Caco-2 (cell line): Measurements from ENCODE around the gene BCOR. TPM values are rescaled to one million over a fixed set of nuclear protein-coding genes. Genes with fewer than 3 reads are reported as not detected.

Source experiments
- BruUV-seq: library from RNA; stranded (reverse); fragments of 400-500 nt; replicated peaks from 2 replicates; lab custom pipeline; 2021; lab: Mats Ljungman, UMichigan
- CTCF ChIA-PET: fragments of 300-600 bp; sonication (Branson Sonifier 250); formaldehyde crosslinking; loops from one replicate; lab custom pipeline; 2022; ENCODE audit warnings: antibody characterized with exemption; lab: Charles Lee
- POLR2A ChIA-PET: fragments of 300-600 bp; sonication (Branson Sonifier 250); formaldehyde crosslinking; loops from one replicate; lab custom pipeline; 2022; ENCODE audit warnings: antibody characterized with exemption; lab: Charles Lee
- DNase-seq, 2 experiments: peaks; one replicate each; pipeline versions ENCODE4 v3.0.0 to v3.0.0-alpha.2; 2020 to 2022
- H3K27me3 ChIP-seq: replicated peaks from 2 replicates; pipeline ENCODE4 v1.6.0; 2011; ENCODE audit warnings: low read length; ENCODE audit not compliant: control insufficient read depth, insufficient read depth
- H3K36me3 ChIP-seq: 2 replicates; pipeline ENCODE4 v1.5.1; 2011; ENCODE audit warnings: low read length; ENCODE audit not compliant: control insufficient read depth, insufficient read depth
- H3K4me1 ChIP-seq: fragments of 250-450 bp; sonication (Bioruptor Pico); 2 replicates; pipeline ENCODE4 v1.5.1; 2020; ENCODE audit warnings: mild to moderate bottlenecking
- H3K4me3 ChIP-seq: 2 replicates; pipeline ENCODE4 v1.5.1; 2011; ENCODE audit warnings: low read depth, mild to moderate bottlenecking, control low read depth, low read length
- H3K9me3 ChIP-seq: fragments of 250-450 bp; sonication (Bioruptor Pico); 2 replicates; pipeline ENCODE4 v1.5.1; 2020; ENCODE audit warnings: mild to moderate bottlenecking, moderate library complexity
- H3K27ac Mint-ChIP-seq: one replicate; pipeline ENCODE4 v1.8.0; 2022; ENCODE audit warnings: mixed read lengths; ENCODE audit not compliant: unreplicated experiment
- H3K27me3 Mint-ChIP-seq: one replicate; pipeline ENCODE4 v1.8.0; 2022; ENCODE audit warnings: mixed read lengths; ENCODE audit not compliant: insufficient read depth, unreplicated experiment
- H3K36me3 Mint-ChIP-seq: one replicate; pipeline ENCODE4 v1.8.0; 2022; ENCODE audit warnings: mild to moderate bottlenecking, mixed read lengths; ENCODE audit not compliant: insufficient read depth, unreplicated experiment
- H3K4me1 Mint-ChIP-seq: one replicate; pipeline ENCODE4 v1.8.0; 2022; ENCODE audit warnings: low read depth, mixed read lengths; ENCODE audit not compliant: unreplicated experiment
- H3K4me3 Mint-ChIP-seq: one replicate; pipeline ENCODE4 v1.8.0; 2022; ENCODE audit warnings: mild to moderate bottlenecking, moderate library complexity, mixed read lengths; ENCODE audit not compliant: unreplicated experiment
- H3K9me3 Mint-ChIP-seq: one replicate; pipeline ENCODE4 v1.8.0; 2022; ENCODE audit warnings: mixed read lengths; ENCODE audit not compliant: unreplicated experiment
- CTCF ChIP-seq, 2 experiments: fragments of 200-600 bp in 1 of 2; IDR thresholded peaks; 1 replicate in 1 of 2; 2 replicates in 1 of 2; pipeline versions ENCODE4 v1.5.1 to v1.8.0; 2011 to 2022; ENCODE audit warnings: antibody characterized with exemption in 1 of 2, control low read depth in 1 of 2, inconsistent platforms in 1 of 2, low read depth in 1 of 2, low read length in 1 of 2, mild to moderate bottlenecking in 1 of 2, moderate library complexity in 1 of 2; ENCODE audit not compliant: insufficient read depth in 1 of 2, severe bottlenecking in 1 of 2, unreplicated experiment in 1 of 2
- intact Hi-C: fragments of 100-400 bp; cut with micrococcal nuclease; formaldehyde crosslinking; loops from one replicate; pipeline ENCODE4 v1.10.0; 2022; ENCODE audit not compliant: unreplicated experiment
- total RNA-seq: library from RNA; stranded (reverse); gene quantifications from 2 replicates; pipeline ENCODE4 v1.2.3, GENCODE V29; 2022

Gene BCOR
- total RNA-seq, 1 experiment from 2014 or later: 16.2 TPM

- Histone ChIP-seq H3K36me3 (no peaks in the 10 kb centered on the region), H3K9me3 (no peaks in the 10 kb centered on the region), H3K4me3 (no peak overlapping the region), H3K4me1 (no peaks in the 10 kb centered on the region), H3K27me3 (no peaks in the 10 kb centered on the region)
- no TSS peak for BruUV-seq
- no peak overlapping the region for H3K27ac Mint-ChIP-seq
- intact Hi-C loops: no loop called here
- POLR2A ChIA-PET: no interaction called here
- H3K4me3 Mint-ChIP-seq: no peak overlapping the region
- TF ChIP-seq CTCF (IDR thresholded peaks at IDR 0.05; ENCODE audit: insufficient read depth in 1 of 2, low read depth in 1 of 2, low read length in 1 of 2, severe bottlenecking in 1 of 2, unreplicated experiment in 1 of 2): no peak
- no peaks in the 10 kb centered on the region for H3K36me3 Mint-ChIP-seq
- H3K4me1 Mint-ChIP-seq: peaks cover 6% of the 10 kb centered on the region
- CTCF ChIA-PET: no interaction called here
- no peaks in the 10 kb centered on the region for H3K27me3 Mint-ChIP-seq
- no peaks in the 10 kb centered on the region for H3K9me3 Mint-ChIP-seq
- no peak for DNase-seq
Observed at GRCh38 chrX:40037367-40037766, 60.4 kb downstream of the BCOR start.

DNA sequence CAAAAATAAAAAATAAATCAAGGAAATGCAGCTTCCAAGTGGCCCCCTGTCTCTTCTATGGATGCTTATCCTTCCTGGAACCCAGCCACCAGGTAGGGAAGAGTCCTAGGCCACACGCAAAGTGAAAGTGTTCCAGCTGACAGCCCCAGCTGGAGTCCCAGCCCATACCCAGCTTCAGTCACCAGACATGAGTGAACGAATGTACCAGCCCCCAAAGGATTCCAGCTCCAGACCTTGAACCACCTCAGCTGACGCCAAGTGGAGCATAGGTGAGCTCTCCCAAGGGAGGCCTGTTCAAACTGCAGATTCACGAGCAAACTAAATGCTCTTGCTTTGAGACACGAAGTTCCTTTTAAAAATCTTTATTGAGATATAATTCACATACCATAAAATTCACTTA, 62.0 kb downstream of the BCOR start:
- ChIA-PET POLR2A (no interaction called here), CTCF (no interaction called here)
- Mint-ChIP-seq H3K9me3 (no peaks in the 10 kb centered on the region), H3K27me3 (no peaks in the 10 kb centered on the region), H3K4me3 (no peak overlapping the region), H3K27ac (no peak overlapping the region), H3K36me3 (no peaks in the 10 kb centered on the region), H3K4me1 (peaks cover under 1% of the 10 kb centered on the region)
- intact Hi-C loops: no loop called here
- Histone ChIP-seq H3K27me3 (no peaks in the 10 kb centered on the region), H3K4me1 (no peaks in the 10 kb centered on the region), H3K9me3 (no peaks in the 10 kb centered on the region), H3K4me3 (no peak overlapping the region), H3K36me3 (no peaks in the 10 kb centered on the region)
- BruUV-seq: no TSS peak
- no peak for DNase-seq
- TF ChIP-seq CTCF (IDR thresholded peaks at IDR 0.05; ENCODE audit: insufficient read depth in 1 of 2, low read depth in 1 of 2, low read length in 1 of 2, severe bottlenecking in 1 of 2, unreplicated experiment in 1 of 2): no peak

GRCh38 chrX:40031911-40032310, 65.8 kb downstream of the BCOR start:
- H3K4me1 Mint-ChIP-seq: no peaks in the 10 kb centered on the region
- Histone ChIP-seq H3K27me3 (no peaks in the 10 kb centered on the region), H3K4me3 (no peak overlapping the region), H3K9me3 (no peaks in the 10 kb centered on the region), H3K4me1 (no peaks in the 10 kb centered on the region), H3K36me3 (no peaks in the 10 kb centered on the region)
- H3K27me3 Mint-ChIP-seq: no peaks in the 10 kb centered on the region
- ChIA-PET POLR2A (no interaction called here), CTCF (no interaction called here)
- H3K4me3 Mint-ChIP-seq: no peak overlapping the region
- intact Hi-C loops: no loop called here
- no peak overlapping the region for H3K27ac Mint-ChIP-seq
- H3K9me3 Mint-ChIP-seq: no peaks in the 10 kb centered on the region
- no TSS peak for BruUV-seq
- no peak for TF ChIP-seq CTCF (IDR thresholded peaks at IDR 0.05; ENCODE audit: insufficient read depth in 1 of 2, low read depth in 1 of 2, low read length in 1 of 2, severe bottlenecking in 1 of 2, unreplicated experiment in 1 of 2)
- H3K36me3 Mint-ChIP-seq: no peaks in the 10 kb centered on the region
- no peak for DNase-seq
